Heart left ventricle (tissue), 16 donors: ENCODE measurements around the gene CASP5. TPM values are rescaled to one million over a fixed set of nuclear protein-coding genes. Genes with fewer than 3 reads are reported as not detected.
A peak's percentile ranks its signal among the peaks of the same experiment; 100 is the strongest.

Experiments
- ATAC-seq, 4 donors: fragments of 200-7000 bp; cut with Tn5 transposase; one replicate each; pipeline ENCODE4 v1.9.1; 2020 to 2022; ENCODE audit warnings: moderate library complexity in 4 of 4, mild to moderate bottlenecking in 3 of 4, moderate number of reproducible peaks in 1 of 4
- DNase-seq, 5 donors: peaks; one replicate each; pipeline ENCODE4 v3.0.0-alpha.2; 2020
- H3K27ac ChIP-seq, 12 donors: fragments of 200-600 bp; sonication (generic) in 4 of 12; one replicate each; pipeline versions ENCODE4 v1.5.0 to v1.8.0; 2016 to 2022; ENCODE audit warnings: mild to moderate bottlenecking in 2 of 12
- H3K27me3 ChIP-seq, 9 donors: fragments of 200-600 bp; sonication (generic) in 2 of 9; one replicate each; pipeline versions ENCODE4 v1.5.1 to v1.8.0; 2016 to 2022; ENCODE audit warnings: mild to moderate bottlenecking in 3 of 9
- H3K36me3 ChIP-seq, 9 donors: fragments of 200-600 bp; sonication (generic) in 2 of 9; one replicate each; pipeline versions ENCODE4 v1.5.0 to v1.8.0; 2018 to 2022; ENCODE audit warnings: mild to moderate bottlenecking in 2 of 9
- H3K4me1 ChIP-seq, 12 donors: fragments of 200-600 bp; sonication (generic) in 4 of 12; one replicate each; pipeline versions ENCODE4 v1.5.0 to v1.8.0; 2016 to 2022; ENCODE audit warnings: mild to moderate bottlenecking in 3 of 12
- H3K4me3 ChIP-seq, 12 donors: fragments of 200-600 bp; sonication (generic) in 4 of 12; one replicate each; pipeline versions ENCODE4 v1.5.0 to v1.8.0; 2017 to 2022; ENCODE audit warnings: mild to moderate bottlenecking in 9 of 12, moderate library complexity in 4 of 12
- H3K9me3 ChIP-seq, 12 donors: fragments of 200-600 bp; sonication (generic) in 4 of 12; one replicate each; pipeline versions ENCODE4 v1.5.0 to v1.8.0; 2016 to 2022; ENCODE audit warnings: mild to moderate bottlenecking in 1 of 12
- CTCF ChIP-seq, 12 donors: fragments of 200-600 bp; sonication (generic) in 4 of 12; IDR thresholded peaks; one replicate each; pipeline versions ENCODE4 v1.5.0 to v1.8.0; 2018 to 2022; ENCODE audit warnings: antibody characterized with exemption in 12 of 12, mild to moderate bottlenecking in 5 of 12
- POLR2A ChIP-seq, 2 donors: fragments of 450-650 bp; IDR thresholded peaks; one replicate each; pipeline ENCODE4 v1.6.1; 2017; ENCODE audit warnings: antibody characterized with exemption in 2 of 2, mild to moderate bottlenecking in 2 of 2, moderate library complexity in 2 of 2
- WGBS, 4 donors: extraction: QIAGEN DNeasy Blood & Tissue Kit in 2 of 4; methylation state at CpG; one replicate each; pipeline versions ENCODE4 v1.1.5 to v1.1.7; 2013 to 2018; 5-methylcytosine and 5-hydroxymethylcytosine counted together
- intact Hi-C, 10 donors: fragments of 100-400 bp; cut with DNase I; formaldehyde crosslinking; loops; one replicate each; pipeline versions ENCODE4 v1.11.1 to v1.14.2; 2022
- polyA plus RNA-seq, 2 donors: library from polyadenylated mRNA; stranded (reverse); fragments of 200-250 nt; gene quantifications; one replicate each; pipeline ENCODE4 v1.2.3, GENCODE V29; 2013
- total RNA-seq, 9 donors: library from RNA; depleted of rRNA in 2 of 9; stranded (reverse); fragments of >200 nt in 2 of 9; fragmentation: NEBNext Ultra II Directional in 3 of 9; extraction: Animal tissue kit (Norgen Biotek cat#: 25700) in 3 of 9; gene quantifications; one replicate each; pipeline versions ENCODE4 v1.1.0 to v1.2.4, GENCODE V29; 2016 to 2023
- donor health status: ischemic (EF 13 %, LVEDD 7.1; RV severe dilation, severe dysfunction).
- donor health status: healthy with polysubstance abuse.
- donor health status: DM: no; HTN: yes; CAD: no.
- donor health status: DM: no; HTN: no; CAD: no.
- donor health status: ischemic (EF 25% LVEDD 6.9; RV normal size, moderate dysfunction).
- donor health status: ischemic (EF 25% LVEDD 5.7; RV mildly dilated, moderate dysfunction).
- donor health status: healthy.
- donor health status: DM: yes; HTN: yes; CAD: no.
- donor health status: ischemic (EF 35%, LVEDD 5.7; RV mildly dilated, moderate dysfunction).
- donor health status: nonischemic (EF 11% LVEDD 7.7; RV severe dilation, severe dysfunction).
- donor health status: DM: yes; HTN: yes; CAD: no.
- donor health status: PGD.
- donor health status: ischemic (EF 29% LVEDD 5.4; RV normal size, mild dysfunction).
- donor health status: nonischemic (EF 23%, LVEDD 6.1; RV moderate dilation, normal function).

The CASP5 gene
- total and polyA plus RNA-seq, 11 donors: 0.10 to 2.7 (median 0.45) TPM; not detected in 8

DNA sequence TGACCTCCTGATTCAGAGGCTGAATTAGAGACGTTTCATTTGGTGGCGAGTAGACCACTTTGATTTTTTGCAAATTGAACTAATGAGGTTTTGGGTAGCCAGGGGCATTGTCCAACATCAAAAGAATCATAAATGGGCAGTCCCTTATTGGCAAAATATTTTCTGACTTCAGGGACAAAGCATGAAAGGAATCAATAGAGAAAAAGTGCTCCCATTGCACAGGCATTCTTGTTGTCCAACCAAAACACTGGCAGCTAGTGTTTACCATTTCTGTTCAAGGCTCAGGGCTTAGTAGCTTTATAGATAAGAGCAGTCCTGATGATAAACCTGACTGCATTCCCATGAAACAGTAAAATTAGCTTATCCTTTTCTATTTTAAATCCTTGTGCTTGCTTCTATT is 28.6 kb upstream of the CASP5 start:
- peaks cover 0 to 14% (median 0%) of the 10 kb centered on the region in 12 donors for H3K4me1 ChIP-seq

DNA sequence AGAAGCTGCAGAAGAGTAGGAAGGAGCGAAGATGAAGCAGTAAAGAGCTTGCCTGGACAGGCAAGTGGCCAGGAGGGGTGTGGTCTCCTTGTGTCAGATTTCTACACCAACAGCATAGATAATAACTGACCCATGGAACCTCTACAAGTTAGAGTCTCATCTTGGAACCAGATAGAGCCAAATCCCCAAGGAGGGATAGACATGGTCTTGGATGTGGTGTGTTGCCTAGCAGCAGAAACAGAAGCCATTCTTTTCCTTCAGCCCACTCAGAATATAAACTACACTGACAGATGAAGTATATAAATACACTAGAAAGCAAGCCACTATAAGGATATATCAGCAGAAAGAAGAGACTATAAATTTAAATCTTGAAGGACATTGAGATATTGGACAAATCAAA is 26.5 kb upstream of the CASP5 start:
- no peak overlapping the region for H3K27ac ChIP-seq
- DNase-seq (no peak), ATAC-seq (no peak)
- no peak overlapping the region for H3K4me3 ChIP-seq
- TF ChIP-seq CTCF (IDR thresholded peaks at IDR 0.05): no peak
- no peak for TF ChIP-seq POLR2A (IDR thresholded peaks at IDR 0.05)
- H3K4me1 ChIP-seq: peaks cover 0 to 28% (median 6%) of the 10 kb centered on the region in 12 donors
- 94 to 100% (median 98%) methylated on average over 1 of the region's 1 CpG for WGBS, 4 donors
- no peaks in the 10 kb centered on the region for H3K27me3 ChIP-seq
- no peaks in the 10 kb centered on the region for H3K36me3 ChIP-seq
- H3K9me3 ChIP-seq: no peaks in the 10 kb centered on the region
- intact Hi-C loops: loop anchor here in 1 of 10 donors (5.0 kb wide), 1 partner anchor 82 kb away; the partner anchor contains the start of gene CASP4

More for the DNA sequence above, 28.6 kb upstream of the CASP5 start:
- intact Hi-C loops: no loop called here
- ATAC-seq: no peak
- no peak for TF ChIP-seq CTCF (IDR thresholded peaks at IDR 0.05)
- no peaks in the 10 kb centered on the region for H3K27me3 ChIP-seq
- no peak for DNase-seq
- 81 to 86% (median 85%) methylated on average over 2 of the region's 2 CpGs for whole genome bisulfite sequencing, 4 donors
- no peaks in the 10 kb centered on the region for H3K36me3 ChIP-seq
- no peak overlapping the region for H3K27ac ChIP-seq
- no peak overlapping the region for H3K4me3 ChIP-seq
- H3K9me3 ChIP-seq: no peaks in the 10 kb centered on the region

DNA sequence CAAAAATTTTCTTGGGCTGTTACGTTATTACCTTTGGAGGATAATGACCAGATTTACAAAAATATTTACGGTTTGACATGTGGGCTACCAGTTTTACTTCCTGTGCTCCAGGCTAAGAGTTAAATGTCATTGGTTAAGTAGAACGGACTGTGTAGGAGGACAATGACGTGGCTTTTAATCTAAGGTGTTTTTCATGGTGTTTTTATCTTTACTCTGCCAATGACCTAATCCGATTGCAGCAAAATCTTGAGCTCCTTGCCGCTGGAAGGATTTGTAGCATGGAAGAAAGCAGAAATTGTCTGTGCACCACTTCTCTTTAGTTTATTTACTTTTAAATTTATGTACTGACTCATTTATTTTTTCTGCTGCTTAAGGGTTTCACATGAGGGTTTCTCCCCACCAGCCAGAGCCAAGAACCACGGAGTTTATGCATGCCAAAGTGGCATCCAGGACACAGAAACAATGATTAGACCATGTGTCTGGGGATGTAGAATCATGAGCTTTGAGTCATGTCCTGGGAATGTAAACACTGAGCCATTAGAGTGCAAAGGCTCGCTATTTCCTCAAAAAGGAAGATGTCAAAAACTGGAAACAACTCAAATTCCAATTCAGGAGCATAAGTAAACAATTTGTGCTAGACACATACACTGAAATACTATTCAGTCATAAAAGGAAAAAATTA is 24.1 kb upstream of the CASP5 start:
- no peaks in the 10 kb centered on the region for H3K9me3 ChIP-seq
- no peak overlapping the region for H3K4me3 ChIP-seq
- intact Hi-C loops: loop anchor here in 1 of 10 donors (5.0 kb wide), 1 partner anchor 80 kb away; the partner anchor contains the start of gene CASP4
- no peak for TF ChIP-seq POLR2A (IDR thresholded peaks at IDR 0.05)
- no peak for TF ChIP-seq CTCF (IDR thresholded peaks at IDR 0.05)
- DNase-seq (no peak), ATAC-seq (peak in 3 of 4 donors; percentile 43 to 73 (median 58))
- 58 to 69% (median 60%) methylated on average over 8 of the region's 8 CpGs for WGBS, 4 donors
- H3K27ac ChIP-seq: peak overlapping the region in 2 of 12 donors; percentile 15 to 86
- H3K36me3 ChIP-seq: no peaks in the 10 kb centered on the region
- no peaks in the 10 kb centered on the region for H3K27me3 ChIP-seq
- peaks cover 0 to 47% (median 9%) of the 10 kb centered on the region in 12 donors for H3K4me1 ChIP-seq

GRCh38 chr11:105045676-105046296 is 22.8 kb upstream of the CASP5 start:
- peak overlapping the region in 11 of 12 donors; percentile 34 to 86 (median 55) for H3K27ac ChIP-seq
- 79 to 87% (median 81%) methylated on average over 5 of the region's 5 CpGs for WGBS, 4 donors

More at GRCh38 chr11:105045676-105046296, 22.8 kb upstream of the CASP5 start:
- peaks cover 0 to 52% (median 9%) of the 10 kb centered on the region in 12 donors for H3K4me1 ChIP-seq
- peak in 1 of 4 donors; percentile 57 for ATAC-seq
- TF ChIP-seq POLR2A (IDR thresholded peaks at IDR 0.05): no peak
- TF ChIP-seq CTCF (IDR thresholded peaks at IDR 0.05): no peak
- intact Hi-C loops: loop anchor here in 1 of 10 donors (5.0 kb wide), 1 partner anchor 78 kb away; the partner anchor contains the start of gene CASP4
- peaks cover 0 to 11% (median 5%) of the 10 kb centered on the region in 9 donors for H3K36me3 ChIP-seq
- peak overlapping the region in 11 of 12 donors; percentile 23 to 64 (median 51) for H3K4me3 ChIP-seq
- H3K27me3 ChIP-seq: no peaks in the 10 kb centered on the region
- H3K9me3 ChIP-seq: no peaks in the 10 kb centered on the region
- peak in 1 of 5 donors; percentile 53 for DNase-seq
